DMS114 treated with DMSO at 0.1 percent for 48 hours (cell line): ENCODE data around the gene GOLGA8A.
"Not testable (repeated sequence)": the region's sequence is repeated elsewhere in the genome, so short reads cannot be mapped to it uniquely, and the experiment has no call there.

ENCODE experiments used
- DNase-seq: peaks from one replicate; lab custom pipeline; 2025; ENCODE audit not compliant: unreplicated experiment; lab: John Stamatoyannopoulos, UW

The GOLGA8A gene, protein sequence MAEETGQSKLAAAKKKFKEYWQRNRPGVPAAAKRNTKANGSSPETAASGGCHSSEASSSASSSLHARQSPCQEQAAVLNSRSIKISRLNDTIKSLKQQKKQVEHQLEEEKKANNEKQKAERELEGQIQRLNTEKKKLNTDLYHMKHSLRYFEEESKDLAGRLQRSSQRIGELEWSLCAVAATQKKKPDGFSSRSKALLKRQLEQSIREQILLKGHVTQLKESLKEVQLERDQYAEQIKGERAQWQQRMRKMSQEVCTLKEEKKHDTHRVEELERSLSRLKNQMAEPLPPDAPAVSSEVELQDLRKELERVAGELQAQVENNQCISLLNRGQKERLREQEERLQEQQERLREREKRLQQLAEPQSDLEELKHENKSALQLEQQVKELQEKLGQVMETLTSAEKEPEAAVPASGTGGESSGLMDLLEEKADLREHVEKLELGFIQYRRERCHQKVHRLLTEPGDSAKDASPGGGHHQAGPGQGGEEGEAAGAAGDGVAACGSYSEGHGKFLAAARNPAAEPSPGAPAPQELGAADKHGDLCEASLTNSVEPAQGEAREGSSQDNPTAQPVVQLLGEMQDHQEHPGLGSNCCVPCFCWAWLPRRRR

DNA sequence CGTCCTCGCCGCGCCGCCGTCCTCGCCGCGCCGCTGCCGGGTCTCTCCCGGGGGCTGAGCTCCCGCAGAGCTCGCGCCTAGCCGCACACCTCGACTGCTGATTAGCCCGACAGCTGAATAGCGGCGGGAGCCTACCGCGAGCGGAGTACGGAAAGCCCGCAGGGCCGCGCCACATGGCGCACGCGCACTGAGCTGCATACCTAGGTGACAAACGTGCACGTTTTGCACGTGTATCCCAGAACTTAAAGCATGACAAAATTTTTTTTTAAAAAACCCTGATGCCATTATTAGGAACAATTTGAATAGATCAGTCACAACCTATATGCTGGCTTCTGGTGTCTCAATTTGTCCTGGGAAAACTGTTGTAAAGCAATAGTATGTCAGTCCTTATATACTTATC lies at the start of gene GOLGA8A:
GOLGA8A (minus strand) TSS at position 122 of the 400 bp plus-strand sequence. CDS start 48,117 bp downstream, outside the sequence.
- DNase-seq, result peak; percentile 43

DNA sequence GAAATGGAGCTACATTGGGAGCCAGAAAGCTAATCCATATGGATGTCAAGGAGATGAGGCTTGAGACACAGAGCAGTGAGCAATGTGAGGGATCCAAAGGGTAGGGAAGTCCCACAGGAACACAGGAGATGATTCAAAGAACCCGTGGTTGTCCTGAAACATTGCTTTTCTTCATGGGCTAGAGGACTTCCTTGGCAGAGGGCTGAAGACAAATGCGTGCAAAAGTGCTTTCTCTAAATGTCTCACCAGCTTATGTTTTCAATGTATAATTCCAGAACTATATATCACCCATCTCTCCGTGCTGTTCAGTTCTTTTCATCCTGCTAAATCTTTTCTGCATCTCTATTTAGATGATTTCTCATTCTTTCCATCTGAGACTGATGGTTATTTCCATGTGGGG lies 46.0 kb upstream of the GOLGA8A start:
- DNase-seq, result no peak

DNA sequence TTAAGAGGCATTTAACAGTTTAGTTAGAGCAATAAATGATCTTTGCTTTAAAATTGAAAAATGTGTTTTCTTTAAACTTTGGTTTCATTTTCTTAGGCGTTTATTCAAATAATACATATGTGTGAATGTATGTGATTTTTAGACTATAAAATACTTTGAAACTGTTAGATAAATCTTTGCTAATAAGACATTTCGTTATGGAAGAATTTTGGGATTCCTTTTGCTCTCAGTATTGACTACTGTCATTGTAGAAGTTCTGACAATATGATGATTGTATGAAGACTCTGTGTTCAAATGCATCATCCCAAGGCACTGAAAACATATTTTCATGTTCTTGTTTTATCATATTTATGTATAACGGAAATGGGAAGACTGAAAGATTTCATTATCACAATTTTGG lies 43.8 kb upstream of the GOLGA8A start:
- DNase-seq, result no peak

DNA sequence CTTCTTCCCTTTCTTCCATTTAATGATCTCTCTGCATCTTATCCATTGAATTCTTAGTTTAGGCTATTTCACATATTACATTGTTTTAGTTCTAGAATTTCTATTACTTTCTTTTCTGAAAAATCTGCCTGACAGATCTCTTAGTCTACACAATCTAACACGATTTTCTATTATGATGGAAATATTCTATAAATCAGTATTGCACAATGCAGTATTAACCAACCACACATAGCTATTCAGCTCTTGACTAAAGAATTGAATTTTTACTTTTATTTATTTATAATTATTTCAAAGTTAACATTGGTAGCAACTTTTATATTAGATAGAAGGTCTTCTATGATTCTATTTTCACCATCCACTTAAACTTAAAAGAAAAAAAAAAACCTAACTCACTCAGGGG lies 36.2 kb upstream of the GOLGA8A start:
- no peak for DNase-seq

DNA sequence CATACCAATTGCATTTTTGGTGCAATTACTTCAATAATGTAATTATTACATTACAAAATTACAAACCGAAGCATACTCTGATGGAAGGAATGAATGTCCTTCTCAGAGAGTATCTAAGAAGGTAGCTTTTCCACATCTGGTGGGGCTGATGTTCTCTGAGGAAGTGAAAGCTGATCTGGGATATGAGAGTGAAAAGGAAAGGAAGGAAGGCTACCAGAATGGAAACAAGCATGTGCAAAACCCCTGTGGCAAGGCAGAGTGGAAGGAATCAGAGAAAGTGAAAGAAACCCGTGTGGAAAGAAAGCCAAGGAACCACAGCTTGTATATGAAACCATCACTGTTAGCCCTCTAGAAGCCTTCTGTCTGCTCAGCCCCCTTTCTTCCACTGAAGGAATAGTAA lies 35.3 kb upstream of the GOLGA8A start:
- no peak for DNase-seq

DNA sequence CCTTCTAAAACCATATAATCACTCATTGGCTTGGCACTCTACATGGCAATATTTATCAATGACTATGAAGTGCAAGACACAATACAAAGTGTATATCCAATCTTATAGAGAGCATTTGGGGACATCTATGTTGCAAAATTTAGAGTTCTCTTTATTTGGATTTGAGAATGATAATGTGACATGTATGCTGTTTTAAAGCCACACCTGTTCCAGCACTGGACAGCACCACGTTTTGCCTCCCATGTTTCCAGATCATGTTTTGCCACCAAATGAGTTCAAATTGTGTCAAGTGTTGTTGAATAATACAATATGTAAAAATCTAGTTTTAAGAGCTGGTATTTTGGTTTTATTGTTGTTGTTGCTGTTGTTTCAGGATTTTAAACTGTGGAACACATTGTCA lies 33.3 kb upstream of the GOLGA8A start:
- no peak for DNase-seq

DNA sequence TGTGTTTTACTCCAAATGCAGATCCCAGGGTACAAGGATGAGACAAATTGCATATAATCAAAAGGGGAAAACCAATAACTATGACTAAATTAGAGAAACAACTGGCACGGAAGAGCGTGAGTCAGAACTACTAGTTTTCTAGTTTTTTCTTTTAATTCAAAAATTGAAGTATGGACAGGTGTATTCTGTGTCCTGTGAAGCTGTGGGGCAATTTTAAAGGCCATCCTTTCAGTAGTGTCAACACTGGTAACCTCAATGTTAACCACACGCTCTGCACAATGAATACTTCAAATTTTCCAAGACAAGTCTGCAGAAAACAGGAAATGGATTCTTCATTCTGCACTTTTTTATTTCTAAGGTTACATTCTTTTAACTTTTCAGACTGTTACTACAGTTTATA lies 32.5 kb upstream of the GOLGA8A start:
- no peak for DNase-seq

DNA sequence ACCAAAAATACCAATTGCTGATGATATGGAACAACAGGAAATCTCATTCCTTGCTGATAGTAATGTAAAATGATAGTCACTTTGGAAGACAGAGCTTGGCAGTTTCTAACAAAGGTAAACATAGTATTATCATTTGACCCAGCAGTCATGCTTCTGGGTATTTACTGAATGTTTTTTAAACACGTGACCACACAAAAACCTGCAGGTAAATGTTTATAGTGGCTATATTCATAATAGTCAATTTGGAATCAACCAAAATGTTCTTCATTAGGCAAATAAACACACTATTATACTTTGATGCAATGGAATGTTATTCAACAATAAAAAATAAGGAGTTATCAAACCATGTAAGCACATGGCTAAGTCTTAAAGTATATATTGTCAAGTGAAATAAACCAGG lies 24.1 kb upstream of the GOLGA8A start:
- DNase-seq, result no peak

DNA sequence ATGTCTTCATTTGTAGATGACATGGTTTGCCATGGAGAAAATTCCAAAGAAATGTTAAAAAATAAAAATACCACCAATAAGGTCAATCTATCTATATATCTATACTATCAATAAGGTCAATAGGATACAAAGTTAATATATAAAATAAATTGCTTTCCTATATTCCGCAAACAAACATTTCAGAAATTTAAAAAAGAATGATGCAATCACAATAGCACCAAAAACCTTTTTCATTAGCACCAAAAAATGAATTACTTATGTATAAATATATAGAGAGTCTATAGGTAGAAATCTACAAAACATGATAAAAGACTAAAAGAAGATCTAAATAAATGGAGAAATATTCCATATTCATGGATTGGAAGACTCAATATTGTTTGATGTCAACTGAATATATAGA lies 22.8 kb upstream of the GOLGA8A start:
- DNase-seq, result no peak

DNA sequence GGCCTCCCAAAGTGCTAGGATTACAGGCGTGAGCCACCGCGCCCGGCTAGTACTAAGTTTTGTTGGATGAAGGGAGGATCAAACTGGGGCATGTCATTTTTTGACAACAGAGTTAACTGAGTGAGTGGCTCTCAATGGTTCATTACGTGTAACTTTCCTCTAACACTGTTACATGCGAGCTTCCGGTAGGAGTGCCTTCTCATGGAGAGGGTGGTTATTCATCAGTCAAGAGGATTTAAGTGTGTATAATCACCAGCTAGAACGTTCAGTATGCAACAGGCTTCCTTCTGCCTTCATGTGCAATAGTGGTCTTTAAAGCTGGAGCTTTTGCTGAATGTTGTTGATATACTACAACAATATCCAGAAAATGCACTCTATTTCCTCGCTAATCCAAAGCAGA lies 19.1 kb upstream of the GOLGA8A start:
- no peak for DNase-seq

DNA sequence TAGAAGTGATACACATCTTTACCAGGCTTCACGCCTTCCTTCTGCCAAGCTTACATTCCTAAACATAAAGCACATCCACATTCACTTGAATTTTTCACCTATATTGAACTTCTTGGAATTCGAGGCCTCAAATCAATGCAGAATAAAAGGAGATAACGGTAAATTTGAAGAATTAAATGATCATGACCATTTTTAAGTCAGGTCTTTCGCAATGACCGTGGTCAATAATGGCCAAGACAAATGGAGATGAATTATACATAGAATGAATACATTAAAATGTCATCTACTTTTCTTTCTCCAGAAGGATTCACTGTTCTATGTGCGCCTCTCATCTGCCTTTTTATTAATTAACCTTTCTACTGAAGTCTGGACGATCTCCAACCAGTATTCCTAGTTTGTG lies 5.3 kb upstream of the GOLGA8A start:
- DNase-seq, result no peak

DNA sequence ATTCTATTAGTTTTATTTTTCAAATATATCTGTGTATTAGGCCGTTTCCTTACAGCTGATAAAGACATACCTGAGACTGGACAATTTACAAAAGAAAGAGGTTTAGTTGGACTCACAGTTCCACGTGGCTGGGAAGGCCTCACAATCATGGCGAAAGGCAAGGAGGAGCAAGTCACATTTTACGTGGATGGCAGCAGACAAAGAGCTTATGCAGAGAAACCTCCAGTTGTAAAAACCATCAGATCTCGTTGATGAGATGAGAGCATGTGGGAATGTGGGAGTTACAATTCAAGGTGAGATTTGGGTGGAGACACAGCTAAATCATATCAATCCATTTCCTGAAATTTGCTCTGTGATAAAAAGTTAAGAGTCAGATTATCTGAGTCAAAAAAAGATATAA lies 2.3 kb upstream of the GOLGA8A start:
- DNase-seq, result no peak

DNA sequence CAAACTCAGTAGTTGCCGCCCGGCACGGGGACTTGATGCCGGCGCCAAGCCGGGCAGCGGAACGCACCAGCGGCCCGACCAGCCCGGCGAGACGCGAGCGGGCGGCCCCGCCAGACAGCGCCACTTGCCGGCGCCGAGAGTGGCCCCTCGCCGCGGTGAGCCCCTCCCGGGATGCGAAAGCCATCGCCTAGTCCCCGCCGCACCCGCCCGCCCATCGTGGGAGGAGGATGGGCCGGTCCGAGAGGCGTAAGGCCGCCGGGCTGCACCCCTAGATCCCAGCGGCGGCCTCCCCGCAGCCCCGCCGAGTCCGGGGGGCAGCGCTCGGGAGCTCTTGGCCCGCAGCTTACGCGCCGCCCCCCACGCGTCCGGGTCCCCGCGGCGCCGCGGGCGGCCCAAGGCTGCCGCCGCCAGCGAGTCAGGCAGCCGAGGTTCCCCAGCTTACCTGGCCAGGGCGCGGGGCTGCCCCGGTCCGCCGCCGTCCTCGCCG lies 609 bp downstream of the GOLGA8A start:
- DNase-seq, result no peak

DNA sequence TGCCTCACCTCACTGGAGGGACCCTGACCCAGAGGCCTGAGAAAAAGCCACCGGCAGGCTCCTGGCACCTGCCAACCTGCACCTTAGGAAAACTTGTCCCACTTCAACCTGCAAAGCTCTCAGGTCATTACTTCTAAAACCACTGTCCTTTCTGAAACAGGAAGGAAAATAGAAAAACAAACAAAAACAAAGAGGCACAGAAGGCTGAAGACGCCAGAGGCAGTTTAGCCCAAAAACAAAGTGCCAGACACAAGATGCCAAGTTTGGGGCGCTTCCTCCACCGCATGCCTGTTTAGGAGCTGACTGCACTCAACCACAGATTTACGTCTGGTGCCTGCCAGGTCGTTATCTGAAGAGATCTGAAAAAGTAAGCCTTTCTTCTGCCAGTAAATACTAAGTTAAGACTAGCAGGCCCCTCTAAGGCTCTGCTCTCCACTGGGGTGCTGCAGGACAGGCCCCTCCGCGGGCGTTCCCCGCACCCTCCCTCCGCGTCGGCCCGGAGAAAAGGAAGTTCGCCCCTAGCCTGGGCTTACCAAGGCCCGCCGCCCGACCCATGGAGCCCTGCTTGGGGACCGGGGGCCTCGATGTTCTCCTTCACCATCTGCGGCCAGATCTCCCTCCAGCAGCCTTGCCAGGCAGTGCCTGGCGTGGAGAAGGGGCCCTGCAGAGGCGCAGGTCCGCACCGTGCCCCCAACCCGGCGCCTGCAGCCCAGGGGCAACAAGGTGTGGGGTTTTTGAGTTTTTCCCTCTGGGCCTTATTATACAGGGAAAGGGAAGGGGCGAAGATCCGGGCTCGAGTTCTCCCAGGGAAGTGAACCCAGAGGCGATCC lies 1.3 kb downstream of the GOLGA8A start:
- DNase-seq, result no peak

DNA sequence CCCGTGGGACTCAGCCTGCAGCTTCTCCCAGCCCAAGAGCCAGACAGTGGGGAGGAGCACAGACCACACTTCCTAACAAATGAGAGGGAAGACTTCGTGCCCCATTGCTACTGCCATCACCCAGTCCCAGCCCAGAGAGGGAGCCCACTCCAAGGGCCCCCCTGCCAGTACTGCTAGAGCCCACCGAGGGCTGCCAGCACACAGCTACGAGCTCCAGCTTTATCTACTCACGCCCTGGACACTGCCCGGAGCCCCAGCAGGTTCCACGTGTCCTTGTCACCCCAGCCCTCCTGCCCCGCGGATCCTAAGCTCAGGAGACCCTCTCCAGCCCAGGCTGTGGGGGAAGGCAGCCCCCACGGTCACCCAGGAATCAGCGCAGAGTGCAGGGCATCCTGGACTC lies 1.9 kb downstream of the GOLGA8A start:
- no peak for DNase-seq

DNA sequence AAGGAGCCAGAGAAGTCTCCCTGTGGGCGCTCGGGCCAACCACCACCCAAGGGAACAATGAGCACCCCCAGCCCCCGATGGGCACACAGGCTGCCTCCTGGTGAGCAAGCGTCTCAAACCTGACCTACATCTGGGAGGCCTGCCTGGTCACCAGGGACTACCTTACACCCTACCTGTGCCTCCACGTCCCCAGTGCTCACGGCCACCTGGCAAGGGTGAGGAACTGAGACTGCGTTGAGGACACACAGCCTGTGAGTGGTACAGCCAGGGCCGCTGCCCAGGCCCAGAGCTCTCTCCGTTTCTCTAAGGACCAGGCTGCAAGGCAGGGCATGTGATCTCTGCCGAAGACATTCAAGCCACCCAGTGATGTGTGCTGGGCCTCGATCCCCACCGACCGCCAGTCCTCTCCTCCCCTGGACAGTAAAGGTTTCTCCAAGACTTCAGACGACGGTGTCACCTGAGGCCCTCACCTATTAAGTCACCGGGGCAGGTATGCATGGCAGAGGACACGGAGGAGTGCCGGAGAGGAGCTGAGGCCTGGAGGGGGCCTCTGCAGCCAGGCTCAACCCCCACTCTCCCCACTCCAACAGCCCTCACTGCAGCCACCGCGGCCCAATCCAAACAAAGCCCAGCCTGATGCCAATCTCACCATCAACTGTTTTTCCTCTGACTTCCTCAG lies 2.8 kb downstream of the GOLGA8A start:
- no peak for DNase-seq

DNA sequence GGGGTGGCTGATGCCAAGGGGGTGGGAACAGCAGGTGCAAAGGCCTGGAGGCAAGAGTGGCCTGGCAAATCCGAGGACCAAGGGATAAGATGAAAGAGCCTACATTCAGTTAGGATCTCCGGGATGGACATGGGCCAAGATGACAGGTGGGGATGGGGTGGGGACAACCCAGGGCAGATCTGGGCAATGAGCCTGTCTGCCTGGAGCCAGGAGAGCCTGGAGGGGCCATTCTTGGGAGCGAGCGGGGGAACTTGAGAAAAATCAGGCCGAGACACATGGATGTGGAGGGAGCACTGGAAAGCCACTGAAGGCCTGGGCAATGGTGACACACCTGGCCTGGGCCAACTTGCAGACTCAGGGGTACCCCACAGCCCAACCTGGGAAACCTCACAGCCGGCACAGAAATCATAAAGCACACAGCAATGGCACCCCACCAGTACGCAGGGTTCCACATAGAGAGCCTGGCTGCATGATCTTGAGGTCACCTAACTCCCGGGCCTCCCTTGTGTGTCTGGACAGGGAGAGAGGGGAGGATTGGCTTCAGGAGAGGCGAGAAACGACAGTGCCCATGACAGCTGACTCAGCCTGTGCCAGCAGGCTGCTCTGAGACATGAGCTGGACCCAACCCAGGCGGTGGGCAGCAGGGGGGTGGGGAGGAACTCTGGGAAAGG lies 3.5 kb downstream of the GOLGA8A start:
- not testable (repeated sequence) for DNase-seq

DNA sequence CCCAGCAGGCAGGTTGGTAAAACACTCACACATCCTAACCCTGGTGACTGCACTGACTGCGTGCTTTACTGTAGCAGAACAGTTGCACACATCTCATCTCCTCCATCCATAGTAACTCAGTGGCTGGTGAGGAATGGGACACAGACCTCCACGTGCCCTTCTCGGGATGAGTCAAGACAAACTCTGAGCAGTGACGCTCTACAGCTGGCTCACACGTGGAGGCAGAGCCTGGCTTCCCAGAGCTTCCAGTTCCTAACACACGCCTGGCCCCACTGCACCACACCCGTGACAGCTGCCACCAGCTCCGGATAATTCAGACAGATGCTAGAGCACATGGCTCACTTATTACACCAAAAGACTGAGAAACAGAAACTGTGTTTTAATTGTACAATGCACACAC lies 7.0 kb downstream of the GOLGA8A start:
- DNase-seq, result not testable (repeated sequence)

DNA sequence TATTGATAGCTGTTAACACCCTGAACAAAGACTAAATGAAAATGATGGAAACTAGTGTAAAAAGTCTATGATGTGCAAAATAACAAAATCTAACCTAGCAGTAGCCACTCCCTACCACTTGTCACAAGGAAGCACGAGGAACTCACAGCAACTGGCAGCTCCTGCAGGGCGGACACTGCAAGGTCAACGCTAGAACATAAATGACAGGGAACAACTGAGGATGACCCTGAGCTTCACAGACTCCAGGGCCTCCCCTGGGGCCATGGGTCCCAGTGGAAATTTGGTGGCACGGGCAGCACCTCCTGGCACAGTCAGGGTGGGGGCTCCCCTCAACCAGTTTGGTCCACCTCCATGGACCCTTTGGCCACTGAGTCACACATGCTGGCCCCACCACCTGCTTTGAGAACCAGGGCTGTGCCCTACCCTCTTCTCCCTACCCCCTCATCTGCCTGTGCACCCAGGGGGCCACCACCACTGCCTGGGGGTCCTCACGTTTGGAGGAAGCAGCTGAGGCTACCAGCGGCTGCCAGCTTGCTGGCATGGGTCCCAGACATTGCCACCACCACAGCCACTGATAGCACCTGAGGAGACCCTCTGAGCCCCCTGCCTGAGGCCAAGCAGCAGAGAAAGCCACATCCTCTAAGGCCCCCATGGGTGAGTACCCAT lies 14.1 kb downstream of the GOLGA8A start:
- DNase-seq, result not testable (repeated sequence)

DNA sequence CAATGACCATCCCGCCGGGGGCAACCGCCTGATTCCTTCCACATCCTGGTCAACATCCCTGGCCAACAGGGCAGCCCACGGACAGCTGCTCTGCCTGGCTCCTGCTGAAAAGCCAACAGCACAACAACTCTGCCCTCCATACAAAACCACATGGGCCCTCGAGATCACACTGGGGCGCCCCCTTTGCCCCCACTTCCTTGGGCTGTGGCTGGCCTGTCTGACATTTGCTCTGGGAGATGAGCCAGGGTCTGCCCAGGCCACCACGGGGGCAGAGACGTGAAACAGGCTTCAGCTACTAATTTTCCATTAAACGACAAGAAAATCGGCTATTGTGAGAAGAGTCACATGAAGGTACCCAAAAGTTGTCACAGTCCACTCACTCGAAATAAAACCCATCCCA lies 16.7 kb downstream of the GOLGA8A start:
- not testable (repeated sequence) for DNase-seq
